Chondrocyte (in vitro differentiated cells): ENCODE measurements around the gene DUSP15. TPM values are rescaled to one million over a fixed set of nuclear protein-coding genes. Genes with fewer than 3 reads are reported as not detected.

ENCODE experiments used
- DNase-seq: peaks from one replicate; pipeline ENCODE4 v3.0.0; 2021; ENCODE audit warnings: mixed read lengths, low spot score
- H3K27ac Mint-ChIP-seq: one replicate; pipeline ENCODE4 v1.8.0; 2021; ENCODE audit warnings: mild to moderate bottlenecking, moderate library complexity, mixed read lengths; ENCODE audit not compliant: unreplicated experiment
- H3K27me3 Mint-ChIP-seq: 2 replicates; pipeline ENCODE4 v1.8.0; 2021; ENCODE audit warnings: low read depth, mixed read lengths
- H3K36me3 Mint-ChIP-seq: 2 replicates; pipeline ENCODE4 v1.8.0; 2021; ENCODE audit warnings: low read depth, mixed read lengths
- H3K4me1 Mint-ChIP-seq: 2 replicates; pipeline ENCODE4 v1.8.0; 2021; ENCODE audit warnings: low read depth, mild to moderate bottlenecking, mixed read lengths
- H3K4me3 Mint-ChIP-seq: one replicate; pipeline ENCODE4 v1.8.0; 2021; ENCODE audit warnings: mild to moderate bottlenecking, moderate library complexity, mixed read lengths; ENCODE audit not compliant: unreplicated experiment
- H3K9me3 Mint-ChIP-seq: 2 replicates; pipeline ENCODE4 v1.8.0; 2021; ENCODE audit warnings: low read depth, mixed read lengths
- CTCF ChIP-seq: fragments of 200-600 bp; sonication (generic); IDR thresholded peaks from 2 replicates; pipeline ENCODE4 v1.5.0; 2021; ENCODE audit warnings: antibody characterized with exemption, mild to moderate bottlenecking, moderate library complexity
- total RNA-seq: library from RNA; stranded (reverse); gene quantifications from 3 replicates; pipeline ENCODE4 v1.2.1, GENCODE V29; 2021

Gene DUSP15
- total RNA-seq, 1 donor from 2014 or later, result 11.5 TPM

- H3K36me3 Mint-ChIP-seq, result no peaks in the 10 kb centered on the region
- TF ChIP-seq CTCF, result no peak
- peaks cover 2% of the 10 kb centered on the region for H3K4me1 Mint-ChIP-seq
- H3K27me3 Mint-ChIP-seq, result peaks cover 14% of the 10 kb centered on the region
- no peak overlapping the region for H3K4me3 Mint-ChIP-seq
- no peak for DNase-seq
- no peaks in the 10 kb centered on the region for H3K9me3 Mint-ChIP-seq
- no peak overlapping the region for H3K27ac Mint-ChIP-seq
Observed at GRCh38 chr20:31909253-31910070, 39.1 kb upstream of the DUSP15 start.

- Mint-ChIP-seq H3K27ac (no peak overlapping the region), H3K4me1 (no peaks in the 10 kb centered on the region), H3K4me3 (no peak overlapping the region), H3K9me3 (no peaks in the 10 kb centered on the region), H3K36me3 (no peaks in the 10 kb centered on the region), H3K27me3 (peaks cover 13% of the 10 kb centered on the region)
- DNase-seq, result no peak
- TF ChIP-seq CTCF, result no peak
Observed at GRCh38 chr20:31908424-31908823, 38.1 kb upstream of the DUSP15 start.

GRCh38 chr20:31908016-31908415 is 37.7 kb upstream of the DUSP15 start:
- no peak overlapping the region for H3K4me3 Mint-ChIP-seq
- no peak overlapping the region for H3K27ac Mint-ChIP-seq
- H3K36me3 Mint-ChIP-seq, result no peaks in the 10 kb centered on the region

GRCh38 chr20:31907046-31907445 is 36.7 kb upstream of the DUSP15 start:
- no peaks in the 10 kb centered on the region for H3K9me3 Mint-ChIP-seq
- no peak overlapping the region for H3K4me3 Mint-ChIP-seq
- no peak for TF ChIP-seq CTCF

More at GRCh38 chr20:31908016-31908415, 37.7 kb upstream of the DUSP15 start:
- TF ChIP-seq CTCF, result no peak
- Mint-ChIP-seq H3K27me3 (peaks cover 13% of the 10 kb centered on the region), H3K4me1 (no peaks in the 10 kb centered on the region), H3K9me3 (no peaks in the 10 kb centered on the region)
- no peak for DNase-seq

GRCh38 chr20:31906001-31906400 is 35.7 kb upstream of the DUSP15 start:
- DNase-seq, result no peak
- no peak for TF ChIP-seq CTCF

More at GRCh38 chr20:31907046-31907445, 36.7 kb upstream of the DUSP15 start:
- H3K4me1 Mint-ChIP-seq, result no peaks in the 10 kb centered on the region
- peaks cover 10% of the 10 kb centered on the region for H3K27me3 Mint-ChIP-seq
- H3K36me3 Mint-ChIP-seq, result no peaks in the 10 kb centered on the region
- DNase-seq, result no peak
- H3K27ac Mint-ChIP-seq, result no peak overlapping the region

More at GRCh38 chr20:31906001-31906400, 35.7 kb upstream of the DUSP15 start:
- H3K27ac Mint-ChIP-seq, result no peak overlapping the region
- H3K27me3 Mint-ChIP-seq, result peaks cover 10% of the 10 kb centered on the region
- no peak overlapping the region for H3K4me3 Mint-ChIP-seq
- H3K36me3 Mint-ChIP-seq, result no peaks in the 10 kb centered on the region
- no peaks in the 10 kb centered on the region for H3K9me3 Mint-ChIP-seq
- no peaks in the 10 kb centered on the region for H3K4me1 Mint-ChIP-seq
